D341Med (cell line): ENCODE measurements around the gene MARCO.

ENCODE experiments used
- DNase-seq: peaks from one replicate; pipeline ENCODE4 v3.0.0; 2012; ENCODE audit warnings: low spot score

Gene MARCO

GRCh38 chr2:119040730-119041129 lies 98.7 kb downstream of the MARCO start:
- no peak for DNase-seq
